Activated T-cell treated with anti-CD3 and anti-CD28 coated beads for 24 hours (primary cell): Measurements from ENCODE around the gene TDP1.
A peak's percentile ranks its signal among the peaks of the same experiment; 100 is the strongest.

Source experiments
- DNase-seq: peaks from one replicate; pipeline ENCODE4 v3.0.0-alpha.2; 2020; ENCODE audit warnings: low read depth

Gene TDP1

DNA sequence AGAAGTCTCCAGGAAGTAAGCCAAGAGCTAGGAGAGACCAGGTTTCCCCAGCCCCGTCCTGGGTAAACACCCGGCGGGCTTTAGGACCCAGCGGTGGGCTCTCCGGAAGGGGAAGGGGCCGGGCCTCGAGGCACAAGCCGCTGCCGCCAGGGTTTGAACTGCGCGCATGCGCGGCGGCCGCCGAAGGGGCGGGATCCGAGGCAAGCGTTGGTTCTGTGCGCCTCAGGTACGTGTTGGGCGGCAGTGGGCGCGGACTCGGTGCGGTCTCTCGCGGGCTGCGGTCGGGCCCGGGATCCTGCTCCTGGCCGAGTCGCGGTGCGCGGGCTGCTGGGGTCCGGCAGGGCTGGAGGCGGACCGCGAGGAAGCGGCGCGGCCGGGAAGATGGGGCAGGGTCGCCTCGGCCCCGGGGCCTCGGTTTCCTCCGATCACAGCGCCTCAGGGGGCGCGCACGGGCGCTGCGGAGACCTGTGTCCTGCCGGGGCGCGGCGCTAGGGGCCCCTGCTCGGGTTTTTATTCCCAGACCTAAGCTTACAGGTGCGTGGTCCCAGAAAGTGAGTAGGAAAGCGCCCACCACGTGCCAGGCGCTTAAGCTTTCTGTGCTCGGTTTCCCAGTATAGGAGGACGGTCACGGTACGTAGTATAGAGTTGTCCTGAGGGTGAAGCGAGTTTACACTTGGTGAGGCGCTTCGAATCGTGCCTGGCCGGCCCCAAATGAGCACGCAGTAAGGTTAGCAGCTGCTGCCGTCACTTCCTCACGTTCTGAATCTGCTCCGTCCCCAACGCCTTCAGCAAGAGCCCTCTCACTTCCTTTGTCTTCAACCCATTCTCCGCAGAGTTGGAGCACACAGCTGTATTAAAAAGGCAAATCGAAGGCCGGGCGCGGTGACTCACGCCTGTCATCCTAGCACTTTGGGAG is at the start of gene TDP1:
Gene TDP1 (plus strand): TSS at position 183 of the 916 bp plus-strand sequence. CDS start 7,188 bp downstream, outside the sequence.
- DNase-seq = peak; percentile 95

DNA sequence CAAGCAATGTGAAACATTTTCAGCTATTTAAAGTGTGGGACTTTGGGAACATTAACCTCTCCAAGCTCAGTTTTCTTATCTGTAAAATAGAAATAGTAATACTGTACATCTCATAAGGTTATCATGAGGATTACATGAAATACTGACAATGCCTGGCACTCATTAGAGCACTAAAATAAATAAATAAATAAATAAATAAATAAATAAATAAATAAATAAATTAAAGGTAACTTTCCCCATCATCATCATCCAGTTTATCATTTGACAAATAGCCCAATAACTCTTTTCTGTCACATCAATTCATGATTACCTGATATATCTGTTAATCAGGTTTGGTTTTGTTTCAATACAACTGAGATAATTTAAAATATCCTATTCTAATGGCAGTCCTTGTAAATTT is 49.7 kb upstream of the TDP1 start:
- DNase-seq = no peak

DNA sequence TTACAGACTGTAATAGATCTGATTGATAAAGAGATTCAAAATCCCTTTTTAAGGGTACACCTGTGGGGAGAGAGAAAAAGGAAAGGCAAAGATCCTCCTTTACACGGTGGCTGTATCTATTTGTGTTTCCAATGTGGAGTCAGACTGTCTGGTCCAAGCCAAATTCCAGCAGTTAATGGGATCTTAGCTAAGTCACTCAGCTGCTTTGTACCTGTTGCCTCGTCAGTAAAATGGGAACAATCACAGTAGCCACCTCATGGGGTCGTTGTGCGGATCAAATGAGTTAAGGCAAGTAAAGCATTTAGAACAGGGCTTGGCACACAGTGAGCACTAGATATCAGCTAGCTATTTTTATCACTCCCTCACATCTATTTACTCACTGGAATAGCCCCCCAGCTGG is 48.1 kb upstream of the TDP1 start:
- no peak for DNase-seq

DNA sequence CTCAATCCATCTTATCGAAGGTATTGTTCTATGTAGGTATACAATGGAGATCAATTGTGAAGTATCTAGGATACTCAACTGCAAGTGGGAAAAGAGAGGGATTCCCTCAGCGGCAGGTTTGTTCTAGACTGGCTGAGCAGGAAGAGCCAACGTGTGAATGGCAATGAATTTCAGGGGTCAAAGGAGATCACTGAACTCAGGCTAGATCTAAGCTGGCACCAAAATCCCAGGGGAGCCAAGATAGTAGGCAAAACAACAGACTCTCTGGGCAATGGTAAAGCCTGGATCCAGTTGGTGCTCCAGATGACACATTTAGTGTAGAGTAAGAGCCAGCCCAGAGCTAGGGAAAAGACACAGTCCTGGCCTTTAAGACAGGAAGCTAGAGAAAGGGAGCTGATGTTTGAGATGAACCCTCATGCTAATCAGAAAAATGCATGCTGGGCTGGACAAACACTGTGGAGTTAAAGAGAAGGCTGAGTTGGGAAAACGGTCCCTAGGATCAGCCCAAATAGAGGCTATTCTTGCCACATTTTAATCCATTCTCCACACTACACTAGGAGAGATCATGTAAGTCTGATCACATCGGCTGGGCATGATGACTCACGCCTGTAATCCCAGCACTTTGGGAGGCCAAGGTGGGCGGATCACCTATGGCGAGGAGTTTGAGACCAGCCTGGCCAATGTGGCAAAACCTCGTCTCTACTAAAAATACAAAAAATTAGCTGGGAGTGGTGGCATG is 46.8 kb upstream of the TDP1 start:
- DNase-seq = no peak

DNA sequence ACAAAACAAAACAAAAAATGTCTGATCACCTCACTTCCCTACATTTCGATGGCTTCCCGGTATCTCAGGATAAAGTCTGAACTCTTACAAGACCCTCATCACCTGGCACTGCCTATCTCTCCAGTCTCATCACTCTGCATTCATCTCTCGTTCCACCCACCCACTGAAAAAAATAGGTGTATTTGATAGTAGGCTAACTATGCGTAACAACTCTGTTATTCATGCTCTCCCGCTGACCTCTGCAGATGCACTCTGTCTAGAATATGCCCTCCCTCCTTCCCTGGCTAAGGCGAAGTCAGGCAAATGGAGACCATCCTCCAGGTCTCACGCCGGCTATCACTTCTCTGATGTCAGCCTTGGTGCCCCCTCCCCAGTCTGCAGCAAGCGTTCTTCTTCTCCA is 46.1 kb upstream of the TDP1 start:
- no peak for DNase-seq

DNA sequence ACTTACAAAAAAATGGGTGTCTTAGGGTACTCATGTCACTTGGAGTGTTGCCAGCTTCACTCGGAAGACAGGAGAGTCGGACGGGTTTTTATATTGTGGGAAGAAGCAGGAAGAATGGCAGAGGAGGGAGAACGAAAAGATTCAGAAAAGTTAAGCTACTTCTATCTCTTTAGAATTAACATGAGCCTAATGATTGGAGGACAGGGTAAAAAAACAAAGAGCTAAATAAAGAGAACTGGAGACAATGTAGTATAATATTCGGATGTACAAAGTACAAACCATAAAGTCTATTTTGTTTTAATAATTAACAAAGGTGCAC is 45.1 kb upstream of the TDP1 start:
- DNase-seq = no peak

DNA sequence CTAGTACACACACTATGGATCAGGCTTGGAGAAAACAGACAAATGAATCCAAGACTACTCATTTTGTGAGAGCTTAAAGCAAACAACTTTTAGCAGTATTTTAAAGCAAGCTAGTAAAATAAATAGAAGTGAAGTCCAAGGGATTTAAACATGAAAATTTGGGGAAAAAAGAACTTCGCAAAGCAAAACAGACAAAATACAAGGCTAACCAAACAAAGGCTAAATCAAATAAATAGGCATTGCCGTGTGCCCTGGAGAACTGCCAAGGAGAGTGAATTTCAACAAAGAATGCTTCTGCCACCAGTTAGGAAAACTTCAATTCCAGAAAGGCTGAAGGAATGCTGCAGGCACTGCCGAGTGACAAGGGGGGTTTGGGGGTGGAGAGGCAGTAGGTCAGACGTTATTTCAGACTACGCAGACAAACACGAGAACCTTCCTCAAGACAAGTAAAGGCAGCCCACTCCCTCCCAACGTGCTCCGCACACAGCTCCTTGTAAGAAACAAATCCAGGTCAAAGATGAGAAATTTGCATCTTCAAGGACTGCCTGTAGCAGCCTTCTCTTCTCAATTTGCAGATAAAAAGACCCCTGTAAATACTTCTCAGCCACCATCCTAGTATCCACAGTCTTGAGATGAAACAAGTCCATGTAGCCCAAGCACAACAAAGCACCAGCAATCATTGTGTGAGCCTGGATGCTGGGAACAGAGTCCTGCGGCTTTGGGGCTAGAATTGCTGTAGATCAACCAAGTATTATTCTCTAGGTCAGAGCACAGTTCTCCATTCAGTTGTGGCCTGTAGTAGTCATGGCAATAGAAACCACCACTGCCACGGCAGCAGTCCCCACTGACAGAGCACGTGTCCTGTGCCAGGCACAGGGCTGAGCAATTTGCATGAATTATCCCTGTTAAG is 44.5 kb upstream of the TDP1 start:
- DNase-seq = no peak

DNA sequence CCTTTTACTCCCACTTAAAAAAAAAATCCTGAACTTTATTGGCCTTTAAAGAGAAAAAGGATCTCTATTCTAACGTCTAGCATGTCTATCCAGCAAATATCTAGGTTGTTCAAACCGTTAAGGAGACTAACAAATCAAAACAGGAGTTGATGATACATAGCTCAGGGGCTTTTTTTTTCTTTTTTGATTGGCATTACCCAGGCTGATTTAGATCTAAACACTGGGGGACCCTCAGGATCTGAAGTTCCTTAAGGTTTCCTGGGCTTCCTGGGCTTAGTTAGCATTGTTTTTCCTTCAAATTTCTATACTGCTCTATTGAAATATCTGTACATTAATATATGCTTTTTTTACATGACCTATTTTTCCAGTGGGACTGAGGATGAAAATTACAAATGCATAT is 43.5 kb upstream of the TDP1 start:
- DNase-seq = no peak

DNA sequence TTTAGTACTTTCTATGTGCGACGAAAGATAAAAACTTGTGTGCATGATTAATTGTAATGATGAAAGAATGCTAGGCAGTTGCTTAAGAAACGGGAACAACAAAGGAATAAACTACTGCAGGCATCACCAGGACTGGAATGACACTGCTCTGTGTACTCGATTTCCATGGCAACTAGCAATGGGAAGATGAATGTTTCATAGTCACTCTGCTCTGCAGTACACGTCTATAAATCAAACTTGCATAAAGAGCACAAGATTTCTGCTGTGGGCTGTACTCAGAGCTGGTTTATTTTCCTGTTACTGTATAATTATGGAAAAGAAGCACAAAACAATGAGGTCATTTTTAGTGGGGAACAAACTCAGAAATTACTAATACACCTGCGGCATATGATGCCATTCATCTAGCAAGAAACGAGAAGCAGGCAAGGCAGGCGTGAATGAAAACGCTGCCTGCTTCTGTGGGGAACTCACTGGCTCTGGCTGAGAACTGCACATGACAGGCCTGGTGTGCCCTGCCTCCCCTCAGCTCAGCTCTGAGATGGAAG is 43.0 kb upstream of the TDP1 start:
- DNase-seq = no peak

DNA sequence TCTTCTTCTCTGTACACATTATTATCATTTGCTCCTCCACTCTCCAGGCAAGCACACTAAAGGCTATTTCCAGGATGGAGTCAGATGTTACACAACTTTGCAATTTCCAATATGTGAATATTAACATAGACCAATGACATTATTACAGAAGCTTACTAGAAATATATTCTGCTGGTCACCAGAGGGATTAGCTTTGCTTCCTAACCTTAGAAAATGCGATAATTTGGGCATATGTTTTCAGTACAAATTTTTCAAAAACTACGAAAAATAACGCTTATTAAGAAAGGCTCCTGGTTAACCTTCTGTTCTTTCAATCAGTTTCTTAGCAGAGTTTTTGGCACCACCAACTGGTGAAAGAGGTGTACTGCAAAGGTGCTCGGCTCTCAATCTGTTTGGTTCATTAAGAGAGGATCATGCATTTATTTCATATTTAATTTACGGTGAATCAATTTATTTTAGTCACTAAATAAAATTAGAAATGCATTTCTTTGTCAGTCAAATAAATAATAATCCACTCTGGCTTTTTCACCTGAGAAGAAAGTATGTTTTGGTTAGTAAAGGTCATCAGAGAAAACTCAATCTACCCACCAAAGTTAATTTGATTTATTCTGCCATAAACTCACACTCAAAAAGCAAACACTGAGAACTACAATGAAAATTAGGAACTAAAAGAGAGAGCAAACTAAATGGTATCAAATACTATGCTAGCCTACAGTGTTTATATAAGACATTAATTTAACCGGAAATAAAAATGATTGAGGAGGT is 40.4 kb upstream of the TDP1 start:
- peak; percentile 52 for DNase-seq

DNA sequence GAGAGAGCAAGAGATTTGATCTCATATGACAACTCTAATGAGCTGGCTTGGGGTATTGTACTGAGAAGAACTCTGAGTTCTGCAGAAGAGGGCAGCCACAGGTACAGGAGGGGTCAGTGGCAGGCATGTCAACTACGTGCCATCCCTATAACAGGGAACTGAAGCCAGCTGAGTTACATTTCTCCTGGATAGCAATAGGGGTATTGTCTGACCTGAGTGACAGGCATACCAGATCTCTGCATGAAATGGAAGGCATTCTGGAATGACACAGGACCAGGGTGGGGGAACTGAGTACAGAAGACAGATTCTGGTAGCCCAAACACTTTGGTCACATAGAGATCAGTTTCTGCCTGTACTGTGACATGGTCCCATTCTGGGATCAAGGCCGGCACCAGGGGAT is 37.0 kb upstream of the TDP1 start:
- no peak for DNase-seq

DNA sequence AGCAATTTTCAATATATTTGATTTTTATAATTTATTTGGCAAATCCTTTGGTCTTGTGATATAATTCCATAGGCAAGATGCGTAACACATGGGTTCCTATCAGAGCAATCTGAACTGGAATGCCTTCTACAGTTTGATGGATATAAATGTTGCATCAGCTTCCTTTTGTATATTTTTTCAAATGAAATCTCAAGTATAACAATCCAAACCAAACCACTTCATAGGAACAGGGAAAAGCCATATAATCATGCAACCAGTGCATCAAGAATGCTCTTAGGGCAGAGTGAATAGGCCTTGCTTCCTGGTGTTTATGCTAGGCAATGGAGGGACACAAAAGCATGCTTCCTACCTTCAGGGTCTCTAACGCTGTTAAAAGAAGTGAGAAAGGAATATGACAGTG is 35.7 kb upstream of the TDP1 start:
- no peak for DNase-seq

DNA sequence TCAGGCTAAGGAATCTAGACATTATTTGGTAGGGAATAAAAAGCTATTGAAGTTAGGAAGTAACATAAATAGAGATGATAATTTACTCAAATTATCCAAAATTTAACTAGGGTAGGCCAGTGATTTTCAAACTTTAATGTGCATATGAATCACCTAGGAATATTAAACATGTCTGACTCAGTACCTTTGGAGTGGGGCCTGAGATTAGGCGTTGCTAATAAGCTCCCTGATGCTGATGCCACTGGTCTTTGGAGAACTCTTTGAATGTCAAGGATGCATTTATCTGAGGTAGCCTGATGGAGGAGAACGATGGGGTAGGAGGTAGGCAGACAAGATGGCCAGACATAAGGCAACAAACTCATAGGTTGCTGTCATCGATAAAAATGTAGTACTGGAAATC is 34.4 kb upstream of the TDP1 start:
- DNase-seq = no peak

DNA sequence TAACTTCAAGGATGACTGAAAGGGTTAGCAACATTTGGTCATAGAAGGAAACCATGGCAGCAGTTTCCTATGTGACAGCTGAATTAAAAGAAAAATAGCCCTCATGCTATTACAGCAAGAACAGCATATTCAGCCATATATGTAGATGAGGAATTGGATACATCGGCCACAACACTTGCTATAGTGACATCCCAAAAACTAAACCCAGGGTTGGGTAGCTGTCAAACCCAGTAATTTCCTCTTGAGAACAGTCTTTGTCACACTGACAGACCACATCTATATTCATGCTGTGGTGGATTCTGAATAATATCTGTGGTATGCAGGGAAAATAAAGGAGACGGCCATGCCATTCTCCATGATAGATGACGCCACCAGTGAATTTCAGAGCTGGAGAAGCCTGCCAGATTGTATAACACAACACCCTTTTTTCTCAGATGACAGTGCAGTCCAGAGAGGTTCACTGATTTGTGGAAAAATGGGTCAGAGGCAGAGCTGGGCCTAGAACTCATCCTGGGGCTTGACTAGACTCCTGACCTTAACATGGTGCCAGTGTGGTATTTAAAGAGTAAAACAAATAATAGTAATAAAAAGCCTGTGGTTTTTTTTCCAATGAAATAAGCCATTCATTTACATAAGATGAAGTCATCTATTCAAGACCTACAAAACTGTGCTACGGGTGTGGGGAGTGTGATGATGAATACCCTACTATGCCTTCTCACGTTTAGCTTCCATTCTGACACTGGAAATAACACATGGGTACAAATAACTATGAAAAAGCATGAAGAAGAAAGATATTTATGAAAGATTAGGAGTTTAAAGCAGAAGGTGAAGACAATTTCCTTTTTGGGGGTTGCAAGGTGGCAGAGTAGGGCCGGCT is 33.5 kb upstream of the TDP1 start:
- no peak for DNase-seq

DNA sequence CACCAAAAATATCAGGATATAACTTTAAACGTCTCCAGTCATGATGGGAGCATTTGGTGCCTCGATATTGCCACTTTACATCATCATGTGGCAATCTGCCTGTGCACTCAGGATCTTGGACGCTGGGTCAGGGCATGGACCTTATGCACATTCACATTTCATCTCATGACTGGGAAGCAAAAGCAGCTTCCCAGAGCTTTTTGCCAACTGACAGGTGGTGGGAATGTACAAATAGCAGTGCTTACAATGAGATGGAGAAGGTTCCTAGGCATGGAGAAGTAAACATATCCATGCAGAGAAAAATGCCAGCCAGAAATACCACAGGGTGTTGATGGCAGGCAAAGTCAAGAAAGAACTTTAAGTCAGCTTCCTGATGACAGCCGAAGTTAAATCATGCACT is 31.5 kb upstream of the TDP1 start:
- DNase-seq = no peak

DNA sequence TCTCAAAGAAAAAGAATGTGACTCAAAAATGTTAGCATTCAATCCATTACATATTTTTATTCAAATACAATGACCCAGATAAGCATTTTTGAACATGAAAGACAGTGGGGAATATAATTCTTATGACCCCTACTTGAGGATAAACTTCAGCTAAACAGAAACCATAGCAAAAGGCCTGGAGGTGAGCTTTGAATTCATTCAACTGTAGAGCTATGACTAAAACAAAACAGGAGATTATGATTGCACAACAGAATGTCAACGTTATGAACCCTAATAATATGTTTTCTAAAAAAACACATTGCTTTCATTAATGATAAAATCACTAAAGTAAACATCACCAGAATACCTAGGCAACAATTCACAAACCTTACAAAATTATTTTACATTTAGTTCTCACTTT is 29.0 kb upstream of the TDP1 start:
- DNase-seq = no peak

DNA sequence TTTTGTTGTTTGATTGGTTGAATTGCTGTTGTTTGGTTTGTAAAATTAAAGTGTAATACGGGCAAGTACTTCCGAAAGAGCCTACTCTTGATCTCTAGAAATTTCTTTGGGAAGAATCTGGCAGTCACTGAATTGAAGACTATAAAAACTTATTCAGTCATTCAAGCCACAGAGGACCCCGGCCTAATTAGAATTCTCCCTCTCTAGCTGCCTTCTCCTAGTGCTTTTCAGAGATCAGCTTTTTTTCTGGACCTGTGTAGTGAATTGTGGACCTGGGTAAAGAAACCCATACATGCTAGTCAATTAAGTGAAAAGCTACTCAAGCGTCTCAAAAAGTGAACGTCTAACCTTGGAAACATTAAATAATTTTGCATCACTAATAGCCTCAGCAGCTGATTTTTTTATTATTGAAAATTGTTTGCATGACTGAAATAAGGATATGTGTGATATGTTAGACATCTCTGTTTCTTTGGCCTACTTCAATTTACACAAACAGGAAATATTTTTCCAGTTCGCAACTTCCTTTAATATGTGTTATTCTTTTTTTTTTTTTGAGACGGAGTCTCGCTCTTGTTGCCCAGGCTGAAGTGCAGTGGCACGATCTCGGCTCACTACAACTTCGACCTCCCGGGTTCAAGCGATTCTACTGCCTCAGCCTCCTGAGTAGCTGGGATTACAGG is 28.4 kb upstream of the TDP1 start:
- DNase-seq = no peak

DNA sequence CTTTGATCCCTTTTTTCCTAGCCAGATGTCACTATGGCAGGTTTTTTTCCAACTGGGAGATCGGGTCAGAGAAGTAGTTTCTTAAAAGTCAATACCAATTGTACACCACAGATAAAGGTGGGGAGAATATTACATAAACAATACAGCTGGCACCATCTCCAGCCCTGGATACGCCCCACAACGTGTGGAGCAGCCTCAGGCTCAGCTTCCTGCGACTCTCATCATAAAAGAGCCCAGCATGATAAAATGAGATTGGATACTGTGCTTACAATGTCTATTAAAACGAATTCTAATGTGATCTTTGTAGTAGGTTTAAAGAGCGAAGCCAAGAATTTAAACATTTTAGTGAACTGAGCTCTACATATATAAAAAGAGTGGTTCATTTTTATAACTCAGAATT is 22.7 kb upstream of the TDP1 start:
- no peak for DNase-seq

DNA sequence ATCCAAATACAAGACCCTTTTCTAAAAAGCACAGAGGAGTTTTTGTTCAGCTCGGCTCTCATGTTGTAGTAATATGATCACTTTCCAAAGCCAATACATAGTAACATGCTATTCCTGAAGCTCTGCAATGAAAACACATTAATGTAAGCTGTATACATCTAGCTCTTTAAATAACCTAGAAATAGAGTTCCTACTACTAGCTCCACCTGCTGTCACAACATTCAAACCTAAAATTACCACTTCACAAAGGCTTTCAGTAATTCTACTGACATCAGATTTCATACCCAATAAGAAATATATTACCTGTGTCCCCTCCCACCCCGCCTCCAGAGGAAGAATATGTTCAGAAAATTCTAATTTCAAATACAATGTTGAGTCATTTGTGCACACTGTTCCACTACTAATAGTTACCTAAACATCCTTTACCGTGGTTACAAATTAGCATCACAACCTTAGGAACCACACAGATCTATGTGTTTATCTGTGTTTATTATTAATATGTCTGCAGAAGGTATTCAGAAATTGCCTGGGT is 19.0 kb upstream of the TDP1 start:
- no peak for DNase-seq
